GM21737 (cell line): ENCODE measurements around the gene PML.
"Not testable (repeated sequence)": the region's sequence is repeated elsewhere in the genome, so short reads cannot be mapped to it uniquely, and the experiment has no call there.

Experiments
- ATAC-seq: cut with Tn5 transposase; IDR thresholded peaks from one replicate; pipeline ENCODE4 v1.9.1; 2021; ENCODE audit warnings: mild to moderate bottlenecking, moderate library complexity; ENCODE audit not compliant: unreplicated experiment

The PML gene

DNA sequence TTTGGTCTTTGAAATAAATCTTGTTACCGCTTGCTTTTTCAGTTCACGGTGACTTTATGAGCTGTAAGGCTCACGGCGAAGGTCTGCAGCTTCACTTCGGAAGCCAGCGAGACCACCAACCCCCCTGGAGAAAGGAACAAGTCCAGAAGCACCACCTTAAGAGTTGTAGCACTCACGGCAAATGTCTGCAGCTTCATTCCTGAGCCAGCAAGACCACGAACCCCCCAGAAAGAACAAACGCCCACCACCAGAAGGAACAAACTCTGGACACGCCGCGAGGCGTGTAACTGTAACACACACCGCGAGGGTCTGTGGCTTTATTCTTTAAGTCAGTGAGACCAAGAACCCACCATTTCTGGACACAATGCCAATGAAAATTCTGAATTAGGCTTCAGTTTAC, 59.0 kb downstream of the PML start:
- no peak for ATAC-seq

- ATAC-seq = no peak
Measured at GRCh38 chr15:74053941-74054529, 59.5 kb downstream of the PML start.

DNA sequence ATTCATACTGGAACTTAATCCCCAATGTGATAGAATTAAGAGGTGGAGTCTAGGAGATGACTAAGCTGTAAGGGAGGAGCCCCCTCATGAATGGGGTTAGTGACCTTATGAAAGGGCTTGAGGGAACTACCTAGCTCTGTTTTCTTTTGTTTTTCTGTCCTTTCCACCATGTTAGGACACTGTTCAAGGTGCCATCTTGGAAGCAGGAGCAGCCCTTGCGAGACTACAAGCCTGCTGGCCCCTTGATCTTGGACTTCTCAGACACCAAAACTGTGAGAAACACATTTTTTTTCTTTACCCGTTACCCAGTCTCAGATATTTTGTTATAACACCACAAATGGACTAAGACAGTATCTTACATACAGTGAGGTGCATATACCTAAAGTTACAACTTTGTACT, 61.3 kb downstream of the PML start:
- ATAC-seq = no peak

GRCh38 chr15:74056330-74056729, 61.8 kb downstream of the PML start:
- ATAC-seq = not testable (repeated sequence)

DNA sequence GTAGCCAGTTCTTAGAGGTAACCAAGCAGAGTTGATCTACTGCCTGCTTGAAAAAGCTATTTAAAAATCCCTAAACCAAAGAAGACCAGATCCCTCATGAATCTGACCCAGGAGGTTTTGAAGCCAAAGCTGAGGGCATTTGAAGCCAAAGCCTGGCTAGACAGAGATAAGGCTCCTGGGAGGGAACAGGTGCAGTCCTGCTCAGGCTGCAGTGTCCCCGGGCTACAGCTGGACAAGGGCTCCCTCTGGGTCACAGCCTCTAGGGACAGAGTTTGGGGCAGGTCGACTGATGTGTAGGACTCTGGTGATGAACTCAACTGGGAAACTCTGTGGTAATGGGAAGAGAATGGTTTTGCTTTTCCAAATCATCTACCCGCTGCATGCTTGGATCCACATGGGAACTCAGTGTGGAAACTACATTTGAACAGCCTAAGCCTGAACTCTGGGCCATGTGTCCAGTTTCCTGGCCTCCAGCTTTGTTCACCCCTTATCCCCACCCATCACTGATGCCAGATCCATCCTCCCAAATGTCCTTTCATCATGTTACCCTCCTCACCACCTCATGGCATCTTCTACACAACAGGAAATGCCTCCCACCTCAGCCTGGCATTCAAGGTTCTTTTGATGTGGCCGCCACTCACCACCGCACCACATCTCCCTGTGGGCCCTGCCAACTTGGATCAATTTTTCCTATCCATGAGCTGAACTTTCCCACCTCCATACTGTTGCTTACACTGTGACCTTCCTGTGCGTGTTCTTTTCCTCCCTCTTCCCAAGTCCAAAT, 64.7 kb downstream of the PML start:
- not testable (repeated sequence) for ATAC-seq

GRCh38 chr15:74060251-74060650, 65.7 kb downstream of the PML start:
- ATAC-seq = no peak

- ATAC-seq = no peak
Measured at GRCh38 chr15:74062236-74062635, 67.7 kb downstream of the PML start.

- no peak for ATAC-seq
Measured at GRCh38 chr15:74062671-74063070, 68.2 kb downstream of the PML start.

DNA sequence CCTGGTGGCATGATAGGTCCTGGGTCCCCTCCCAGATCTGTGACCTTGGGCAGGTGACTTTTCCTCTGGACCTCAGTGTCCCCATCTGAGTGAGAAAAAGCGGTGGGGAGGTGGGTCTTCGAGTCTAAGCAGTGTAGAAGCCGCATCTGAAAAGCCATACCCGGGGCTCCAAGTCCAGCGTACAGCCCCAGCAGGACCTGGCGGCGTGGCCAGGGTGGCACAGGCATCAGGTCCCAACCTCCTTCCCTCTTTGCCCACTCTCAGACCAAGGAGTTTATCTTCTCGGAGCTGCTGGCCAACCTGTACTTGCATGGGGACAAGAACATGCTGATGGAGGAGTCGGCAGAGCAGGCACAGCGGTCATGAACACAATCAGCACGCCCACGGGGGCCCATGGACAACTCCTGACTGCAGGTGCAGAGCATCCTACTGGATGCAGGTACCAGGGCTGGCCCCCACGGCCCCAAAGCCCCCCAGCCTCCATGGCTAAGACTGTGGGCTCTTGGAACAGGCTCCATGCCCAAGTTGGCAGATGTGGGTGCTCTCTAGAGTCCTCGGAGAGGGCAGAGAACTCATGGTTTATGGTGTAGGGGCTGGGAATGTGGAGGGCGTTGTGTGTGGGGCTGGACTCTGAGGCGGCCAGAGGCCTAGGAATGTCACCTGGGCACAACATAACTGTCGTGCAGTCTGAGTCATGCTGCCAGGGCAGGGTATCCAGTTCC, 69.1 kb downstream of the PML start:
- not testable (repeated sequence) for ATAC-seq

GRCh38 chr15:74064183-74064582, 69.7 kb downstream of the PML start:
- not testable (repeated sequence) for ATAC-seq

- ATAC-seq = not testable (repeated sequence)
Measured at GRCh38 chr15:74064822-74065221, 70.3 kb downstream of the PML start.

DNA sequence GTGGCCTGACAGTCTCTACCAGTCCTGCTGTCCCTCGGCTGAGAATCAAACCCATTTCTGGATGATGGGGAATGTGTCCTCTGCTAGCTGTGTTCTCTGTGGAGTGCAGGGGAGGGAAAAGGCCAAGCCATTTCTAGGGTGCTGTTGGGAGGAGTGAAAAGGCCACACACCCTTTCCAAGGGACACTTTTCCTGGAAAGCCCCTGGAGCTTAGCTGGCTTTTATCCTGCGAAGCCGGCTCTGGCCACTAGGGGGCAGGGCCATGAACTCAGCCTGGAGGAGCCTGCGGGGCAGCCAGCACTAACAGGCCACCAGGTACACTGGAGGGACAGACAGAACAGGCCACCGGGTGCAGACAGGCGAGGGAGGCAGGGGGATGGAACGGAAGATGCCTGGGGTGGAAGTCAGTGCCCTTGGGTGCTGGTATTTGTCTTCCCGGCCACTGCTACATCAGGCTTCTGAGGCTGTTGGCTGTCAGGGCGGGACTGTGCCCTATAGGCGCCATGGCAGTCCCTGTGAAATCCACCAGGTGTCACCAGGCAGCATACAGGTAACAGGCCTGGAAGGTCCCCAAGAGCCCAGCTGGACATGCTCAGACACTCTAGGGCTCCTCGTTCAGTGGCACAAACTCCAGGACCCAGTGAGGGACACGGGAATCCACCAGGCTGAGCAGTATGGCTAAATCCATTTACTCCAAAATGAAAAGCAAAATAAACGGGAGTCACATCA, 71.3 kb downstream of the PML start:
- ATAC-seq = not testable (repeated sequence)

DNA sequence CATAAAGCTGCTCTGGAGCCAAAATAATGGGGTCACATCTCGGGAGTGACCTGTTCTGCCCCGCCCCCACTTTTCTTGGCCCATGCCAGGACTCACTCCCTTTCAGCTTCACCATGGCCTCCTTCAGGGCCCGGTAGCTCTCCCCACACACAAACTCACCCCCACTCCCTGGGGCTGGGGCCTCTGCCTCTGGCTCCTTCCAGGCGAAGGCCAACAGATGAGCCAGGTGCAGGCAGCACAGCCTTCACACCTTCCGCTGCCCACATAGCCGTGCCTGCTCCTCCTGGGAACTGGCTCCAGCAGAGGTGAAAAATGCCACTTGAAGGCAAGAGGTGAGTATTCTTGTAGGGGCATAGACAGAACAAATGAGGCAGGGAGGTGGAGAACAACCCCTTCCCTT, 77.1 kb downstream of the PML start:
- not testable (repeated sequence) for ATAC-seq

DNA sequence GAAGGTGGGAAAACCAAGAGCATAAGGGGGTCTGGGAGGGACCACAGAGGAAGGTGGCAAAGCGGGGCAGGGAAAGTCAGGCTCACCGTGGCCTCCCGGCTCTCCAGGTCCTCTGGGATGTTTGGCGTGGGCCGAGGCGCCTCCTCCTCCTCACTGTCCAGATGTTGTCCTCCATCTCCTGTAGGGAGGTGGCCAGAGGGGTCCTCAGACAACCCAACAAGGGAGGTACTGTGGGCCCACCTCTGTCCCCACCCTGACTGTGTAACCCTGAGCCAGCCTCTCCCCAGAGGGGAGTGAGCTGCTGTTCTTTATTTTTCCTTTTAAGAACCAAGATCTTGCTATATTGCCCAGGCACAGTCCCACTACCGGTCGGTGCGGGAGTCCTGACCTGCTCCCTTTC, 77.6 kb downstream of the PML start:
- ATAC-seq = not testable (repeated sequence)

DNA sequence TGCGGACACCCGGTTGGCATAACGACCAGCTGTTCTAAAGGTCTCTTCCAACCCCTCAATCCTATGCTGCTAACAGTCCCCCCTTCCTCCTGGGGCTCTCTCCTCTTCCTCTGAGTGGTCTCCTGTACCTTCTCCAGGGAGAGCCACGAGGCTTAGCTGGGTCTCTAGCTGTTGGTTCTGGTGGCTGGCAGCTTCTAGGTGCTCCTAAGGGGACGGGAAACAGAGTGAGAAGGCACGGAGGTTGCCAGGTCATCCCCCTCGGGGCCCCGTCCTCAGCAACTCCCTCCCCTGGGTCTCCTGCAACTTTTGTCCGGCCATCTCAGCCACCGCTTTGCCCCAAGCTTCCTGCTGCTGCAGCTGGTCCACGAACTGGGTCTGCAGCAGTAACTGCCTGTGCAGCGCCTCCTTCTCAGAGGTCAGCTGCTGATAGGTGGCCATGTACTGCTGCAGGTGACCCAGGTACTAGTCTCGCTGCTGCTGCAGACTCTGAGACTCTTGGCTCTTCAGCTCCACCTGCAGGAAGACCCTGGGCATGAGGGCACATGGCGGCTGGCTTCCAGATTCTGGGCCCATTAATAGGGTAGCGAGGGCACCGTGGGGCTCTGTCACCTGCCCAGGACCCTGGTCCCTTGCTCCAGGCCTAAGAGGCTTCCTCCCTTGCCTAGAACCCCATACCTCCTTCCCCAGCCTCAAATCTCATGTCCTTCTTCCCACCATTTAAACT, 78.3 kb downstream of the PML start:
- ATAC-seq = not testable (repeated sequence)

DNA sequence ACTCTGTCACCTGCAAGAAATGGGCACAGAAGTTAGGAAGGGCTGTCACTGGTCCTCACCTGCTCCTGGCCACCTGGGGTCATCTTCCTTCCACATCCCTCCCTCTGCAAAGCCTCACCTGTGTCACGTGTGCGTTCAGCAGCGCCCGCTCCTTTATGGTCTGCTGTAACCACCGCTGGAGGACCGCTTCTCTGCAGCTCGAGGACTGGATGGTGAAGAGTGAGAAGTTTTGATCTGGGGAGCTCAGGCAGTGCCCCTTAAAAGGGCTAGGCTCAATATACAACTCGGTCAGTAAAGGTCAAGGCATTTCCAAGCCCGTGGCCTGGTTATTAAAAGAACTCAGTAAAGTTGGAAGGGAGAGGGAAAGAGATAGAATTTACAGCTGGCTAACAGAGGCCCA, 81.3 kb downstream of the PML start:
- not testable (repeated sequence) for ATAC-seq

DNA sequence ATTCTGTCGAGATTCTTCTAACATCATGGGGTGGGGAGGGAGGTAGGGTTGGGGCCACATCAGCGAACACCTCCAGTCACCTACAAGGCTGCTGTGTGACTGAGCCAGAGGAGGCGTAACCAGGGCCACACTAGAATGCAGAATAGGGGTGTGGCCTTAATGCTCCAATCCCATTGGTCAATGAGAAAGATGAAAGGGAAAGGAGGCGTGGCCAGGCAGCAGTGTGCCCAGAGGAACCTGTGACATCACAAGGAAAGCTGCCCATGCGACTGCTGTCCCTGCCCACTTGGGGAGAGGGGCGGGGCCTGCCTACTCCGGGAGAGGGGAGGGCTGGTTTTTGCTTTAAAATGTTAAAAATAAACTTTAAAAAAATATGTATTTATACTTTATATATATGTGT, 87.9 kb downstream of the PML start, which contains the start of gene GOLGA6A:
Gene GOLGA6A (minus strand): TSS at position 101 of the 400 bp plus-strand sequence. CDS start 41 bp downstream, at position 60.
- ATAC-seq = not testable (repeated sequence)

DNA sequence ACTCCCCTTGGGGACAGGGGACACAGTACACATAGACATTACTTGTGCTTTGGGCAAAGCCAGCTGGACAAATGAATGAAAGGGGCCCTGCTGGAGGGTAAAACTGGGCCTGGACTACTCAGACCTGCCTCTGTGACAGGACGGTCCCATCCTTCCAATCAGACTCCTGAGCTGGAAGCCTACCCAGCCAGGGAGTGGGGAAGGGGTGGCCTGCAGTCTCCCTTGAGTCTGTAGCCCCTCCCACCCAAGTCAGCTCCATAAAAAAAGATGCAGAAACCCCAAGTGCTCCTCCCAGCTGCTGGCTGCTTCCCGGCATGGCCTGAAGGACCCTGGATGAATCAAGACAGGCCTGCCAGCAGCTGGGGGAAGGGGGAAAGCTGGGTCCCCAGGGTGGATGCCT, 100.1 kb downstream of the PML start:
- not testable (repeated sequence) for ATAC-seq

DNA sequence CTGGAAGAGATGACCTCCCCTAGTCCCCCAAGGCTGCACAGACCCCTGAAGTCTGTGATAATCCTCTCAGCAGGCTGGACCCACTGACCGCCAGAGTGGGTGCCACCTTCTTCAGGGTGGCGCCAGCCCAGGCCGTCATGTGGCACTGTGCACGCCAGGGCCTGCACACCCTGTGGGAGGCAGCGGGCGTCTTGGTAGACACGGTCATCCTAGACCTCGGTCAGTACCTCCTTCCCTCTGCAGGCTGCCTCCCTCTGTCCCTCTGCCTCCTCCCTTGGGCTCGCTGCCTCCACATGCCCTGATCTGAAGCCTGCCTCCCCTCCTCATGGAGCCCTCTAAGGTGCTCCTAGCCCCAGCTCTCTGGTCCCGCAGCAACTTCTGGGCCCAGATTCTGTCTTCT, 101.1 kb downstream of the PML start:
- ATAC-seq = not testable (repeated sequence)

GRCh38 chr15:74096753-74097474, 102.4 kb downstream of the PML start:
- not testable (repeated sequence) for ATAC-seq
